ENCODE data around the gene GTF3C2. TPM values are rescaled to one million over a fixed set of nuclear protein-coding genes. Genes with fewer than 3 reads are reported as not detected.

Gene GTF3C2
- total RNA-seq, 1 experiment from 2014 or later, result 89.3 TPM

- Histone ChIP-seq H3K27ac (ENCODE audit: low read depth, low read length, poor library complexity, severe bottlenecking) (no peak overlapping the region), H3K9me3 (ENCODE audit: low read depth, low read length, poor library complexity, severe bottlenecking) (no peaks in the 10 kb centered on the region), H3K27me3 (replicated peaks; ENCODE audit: insufficient read depth, low read depth, low read length, poor library complexity) (no peaks in the 10 kb centered on the region), H3K4me3 (ENCODE audit: low read depth, low read length, poor library complexity, severe bottlenecking) (no peak overlapping the region), H3K4me1 (ENCODE audit: insufficient read depth, low read length, poor library complexity, severe bottlenecking) (peaks cover 11% of the 10 kb centered on the region), H3K36me3 (ENCODE audit: insufficient read depth, low read length, poor library complexity, severe bottlenecking) (no peaks in the 10 kb centered on the region)
- TF ChIP-seq CTCF (conservative IDR thresholded peaks at IDR 0.05; ENCODE audit: low read depth, low read length), result no peak
- no peak for TF ChIP-seq EZH2 (IDR thresholded peaks at IDR 0.05; ENCODE audit: borderline replicate concordance, low read depth, low read length, poor library complexity, severe bottlenecking)
- DNase-seq (ENCODE audit: low spot score), result no peak
- ChIA-PET CTCF (interaction anchor here (0.7 kb wide), 1 partner anchor 11 kb away, joined by 10 read pairs; no protein-coding TSS in a partner anchor), POLR2A (ENCODE audit: low non-redundant PET) (no interaction called here)
- no TSS peak for BruUV-seq (replicated peaks)
- intact Hi-C loops (cut with micrococcal nuclease; ENCODE audit: unreplicated experiment), result no loop called here
Measured at GRCh38 chr2:27294928-27295327, 61.6 kb downstream of the GTF3C2 start.

- CTCF ChIA-PET, result interaction anchor here (0.5 to 0.6 kb wide), 2 partner anchors 30 to 332 kb away, joined by 3 to 11 read pairs; no protein-coding TSS in a partner anchor
- Histone ChIP-seq H3K36me3 (ENCODE audit: insufficient read depth, low read length, poor library complexity, severe bottlenecking) (no peaks in the 10 kb centered on the region), H3K4me1 (ENCODE audit: insufficient read depth, low read length, poor library complexity, severe bottlenecking) (peaks cover 16% of the 10 kb centered on the region), H3K4me3 (ENCODE audit: low read depth, low read length, poor library complexity, severe bottlenecking) (no peak overlapping the region), H3K9me3 (ENCODE audit: low read depth, low read length, poor library complexity, severe bottlenecking) (no peaks in the 10 kb centered on the region), H3K27ac (ENCODE audit: low read depth, low read length, poor library complexity, severe bottlenecking) (no peak overlapping the region), H3K27me3 (replicated peaks; ENCODE audit: insufficient read depth, low read depth, low read length, poor library complexity) (no peaks in the 10 kb centered on the region)
- POLR2A ChIA-PET (ENCODE audit: low non-redundant PET), result no interaction called here
- no TSS peak for BruUV-seq (replicated peaks)
- intact Hi-C loops (cut with micrococcal nuclease; ENCODE audit: unreplicated experiment), result no loop called here
- DNase-seq (ENCODE audit: low spot score), result no peak
- TF ChIP-seq CTCF (conservative IDR thresholded peaks at IDR 0.05; ENCODE audit: low read depth, low read length) (no peak; the same call in 1 of the 2 replicates), EZH2 (IDR thresholded peaks at IDR 0.05; ENCODE audit: borderline replicate concordance, low read depth, low read length, poor library complexity, severe bottlenecking) (no peak)
Measured at GRCh38 chr2:27291865-27292264, 64.7 kb downstream of the GTF3C2 start.

- BruUV-seq (replicated peaks), result no TSS peak
- H3K4me1 ChIP-seq (ENCODE audit: insufficient read depth, low read length, poor library complexity, severe bottlenecking), result peaks cover 16% of the 10 kb centered on the region
- no peak for DNase-seq (ENCODE audit: low spot score)
- no peaks in the 10 kb centered on the region for H3K9me3 ChIP-seq (ENCODE audit: low read depth, low read length, poor library complexity, severe bottlenecking)
- H3K27ac ChIP-seq (ENCODE audit: low read depth, low read length, poor library complexity, severe bottlenecking), result no peak overlapping the region
- intact Hi-C loops (cut with micrococcal nuclease; ENCODE audit: unreplicated experiment), result no loop called here
- H3K36me3 ChIP-seq (ENCODE audit: insufficient read depth, low read length, poor library complexity, severe bottlenecking), result no peaks in the 10 kb centered on the region
- H3K27me3 ChIP-seq (replicated peaks; ENCODE audit: insufficient read depth, low read depth, low read length, poor library complexity), result no peaks in the 10 kb centered on the region
- TF ChIP-seq EZH2 (IDR thresholded peaks at IDR 0.05; ENCODE audit: borderline replicate concordance, low read depth, low read length, poor library complexity, severe bottlenecking) (no peak), CTCF (conservative IDR thresholded peaks at IDR 0.05; ENCODE audit: low read depth, low read length) (no peak)
- ChIA-PET CTCF (no interaction called here), POLR2A (ENCODE audit: low non-redundant PET) (no interaction called here)
- no peak overlapping the region for H3K4me3 ChIP-seq (ENCODE audit: low read depth, low read length, poor library complexity, severe bottlenecking)
Measured at GRCh38 chr2:27290549-27290948, 66.0 kb downstream of the GTF3C2 start.

Measured in A673 (cell line).